HEK293T (cell line): ENCODE measurements around the gene CPA1.

Source experiments
- CTCF ChIA-PET: fragments of 350-600 bp; formaldehyde crosslinking; extraction: SDS; loops from one replicate; lab custom pipeline; 2021; ENCODE audit warnings: antibody characterized with exemption, inconsistent platforms; lab: Yijun Ruan, JAX
- POLR2A ChIA-PET: fragments of 350-600 bp; formaldehyde crosslinking; extraction: SDS; loops from one replicate; lab custom pipeline; 2020; ENCODE audit warnings: antibody characterized with exemption, inconsistent platforms; lab: Yijun Ruan, JAX
- DNase-seq: peaks from one replicate; pipeline ENCODE4 v3.0.0; 2012; ENCODE audit warnings: mixed read lengths; ENCODE audit errors: extremely low spot score
- ARNT ChIP-seq: fragments of 450-650 bp; IDR thresholded peaks from 2 replicates; pipeline ENCODE4 v1.6.1; 2017; ENCODE audit warnings: mild to moderate bottlenecking
- BHLHE40 ChIP-seq: fragments of 450-650 bp; IDR thresholded peaks from 2 replicates; pipeline ENCODE4 v1.6.1; 2016; ENCODE audit warnings: mild to moderate bottlenecking, moderate library complexity, borderline replicate concordance
- CTBP1 ChIP-seq: fragments of 450-650 bp; IDR thresholded peaks from 2 replicates; pipeline ENCODE4 v1.6.1; 2016; ENCODE audit warnings: borderline replicate concordance
- ELF4 ChIP-seq: fragments of 450-650 bp; IDR thresholded peaks from 2 replicates; pipeline ENCODE4 v1.6.1; 2017; ENCODE audit warnings: antibody characterized with exemption
- FOXA1 ChIP-seq: fragments of 450-650 bp; IDR thresholded peaks from 2 replicates; pipeline ENCODE4 v1.6.1; 2016; ENCODE audit warnings: mild to moderate bottlenecking
- FOXK2 ChIP-seq: fragments of 450-650 bp; IDR thresholded peaks from 2 replicates; pipeline ENCODE4 v1.6.1; 2016; ENCODE audit warnings: mild to moderate bottlenecking
- FOXM1 ChIP-seq: fragments of 450-650 bp; IDR thresholded peaks from 2 replicates; pipeline ENCODE4 v1.6.1; 2017; ENCODE audit warnings: mild to moderate bottlenecking, borderline replicate concordance
- HDGF ChIP-seq: fragments of 450-650 bp; IDR thresholded peaks from 2 replicates; pipeline ENCODE4 v1.6.1; 2017; ENCODE audit warnings: antibody characterized with exemption, borderline replicate concordance
- L3MBTL2 ChIP-seq: fragments of 450-650 bp; conservative IDR thresholded peaks from 2 replicates; pipeline ENCODE4 v1.6.1; 2016; ENCODE audit warnings: mild to moderate bottlenecking
- LEF1 ChIP-seq: fragments of 450-650 bp; IDR thresholded peaks from 2 replicates; pipeline ENCODE4 v1.6.1; 2017; ENCODE audit warnings: mild to moderate bottlenecking, borderline replicate concordance
- NFRKB ChIP-seq: fragments of 450-650 bp; IDR thresholded peaks from 2 replicates; pipeline ENCODE4 v1.6.1; 2016; ENCODE audit warnings: mild to moderate bottlenecking, moderate library complexity
- PKNOX1 ChIP-seq: fragments of 450-650 bp; IDR thresholded peaks from 2 replicates; pipeline ENCODE4 v1.6.1; 2016
- SP1 ChIP-seq: fragments of 450-650 bp; IDR thresholded peaks from 2 replicates; pipeline ENCODE4 v1.6.1; 2017
- SUZ12 ChIP-seq: fragments of 450-650 bp; IDR thresholded peaks from 2 replicates; pipeline ENCODE4 v1.6.1; 2016; ENCODE audit warnings: mild to moderate bottlenecking
- TARDBP ChIP-seq: fragments of 450-650 bp; IDR thresholded peaks from 2 replicates; pipeline ENCODE4 v1.6.1; 2016
- ZNF384 ChIP-seq: fragments of 450-650 bp; IDR thresholded peaks from 2 replicates; pipeline ENCODE4 v1.6.1; 2016

CPA1 gene

GRCh38 chr7:130429019-130429418 lies 48.7 kb downstream of the CPA1 start:
- no peak for DNase-seq
- POLR2A ChIA-PET, result no interaction called here
- TF ChIP-seq NFRKB, result no peak
- TF ChIP-seq BHLHE40, result no peak
- CTCF ChIA-PET, result no interaction called here

DNA sequence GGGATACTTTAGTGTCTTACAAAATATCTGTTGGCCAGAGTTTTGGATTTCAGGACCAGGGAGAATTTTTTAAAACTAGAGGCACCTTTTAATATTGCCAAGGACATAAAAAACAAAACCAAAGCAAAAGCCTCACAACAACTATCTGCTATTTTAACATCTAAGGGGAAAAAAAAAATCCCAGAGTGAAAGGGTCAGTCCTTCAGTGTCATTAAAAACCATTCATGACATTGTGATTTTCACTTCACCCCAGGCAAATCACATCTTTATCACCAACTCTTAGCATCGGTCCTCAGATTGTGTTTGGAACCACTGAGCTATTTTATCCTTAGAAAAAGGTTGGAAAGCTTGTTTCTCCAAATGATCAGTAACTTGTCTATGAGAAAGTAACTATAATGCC lies 49.8 kb downstream of the CPA1 start:
- DNase-seq, result no peak
- no peak for TF ChIP-seq SUZ12
- ChIA-PET CTCF (no interaction called here), POLR2A (no interaction called here)

GRCh38 chr7:130430841-130431666 lies 50.8 kb downstream of the CPA1 start:
- DNase-seq, result no peak
- CTCF ChIA-PET, result no interaction called here

DNA sequence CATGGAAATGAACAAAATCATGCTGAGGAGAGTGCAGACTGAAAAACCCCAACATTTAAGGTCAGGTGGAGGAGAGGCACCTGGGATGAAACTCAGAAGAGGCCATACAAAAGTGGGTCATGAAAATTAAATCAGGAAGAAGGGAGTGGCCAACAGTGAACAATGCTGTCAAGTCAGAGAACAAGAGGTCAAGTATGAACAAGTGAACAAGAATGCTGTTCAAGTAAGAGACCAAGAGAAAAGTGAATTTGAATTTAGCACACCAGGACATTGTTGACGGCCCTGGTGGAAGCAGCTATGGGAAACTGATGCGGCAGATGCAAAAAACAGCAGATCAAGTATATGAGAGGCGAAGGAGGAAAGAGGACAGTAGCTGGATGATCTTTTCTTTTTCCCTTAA lies 52.6 kb downstream of the CPA1 start:
- CTCF ChIA-PET, result no interaction called here
- POLR2A ChIA-PET, result no interaction called here
- TF ChIP-seq ARNT, result no peak
- no peak for TF ChIP-seq CTBP1
- no peak for TF ChIP-seq PKNOX1
- no peak for TF ChIP-seq SUZ12
- TF ChIP-seq NFRKB, result no peak
- DNase-seq, result no peak

More at GRCh38 chr7:130430841-130431666, 50.8 kb downstream of the CPA1 start:
- TF ChIP-seq ELF4 (no peak), PKNOX1 (no peak), SUZ12 (no peak), ZNF384 (no peak), NFRKB (no peak), FOXM1 (no peak), TARDBP (no peak), ARNT (no peak), SP1 (no peak), L3MBTL2 (no peak), BHLHE40 (no peak), FOXK2 (no peak), CTBP1 (no peak), HDGF (no peak), LEF1 (no peak)
- POLR2A ChIA-PET, result no interaction called here

GRCh38 chr7:130433301-130433700 lies 53.0 kb downstream of the CPA1 start:
- CTCF ChIA-PET, result no interaction called here
- TF ChIP-seq SP1 (no peak), CTBP1 (no peak), PKNOX1 (no peak), ELF4 (no peak), FOXA1 (no peak), SUZ12 (no peak), FOXK2 (no peak), HDGF (no peak), ARNT (no peak), NFRKB (no peak), ZNF384 (no peak), TARDBP (no peak), L3MBTL2 (no peak)

GRCh38 chr7:130435311-130435854 lies 55.1 kb downstream of the CPA1 start:
- POLR2A ChIA-PET, result interaction anchor here (1.2 kb wide), 1 partner anchor 230 kb away, joined by 3 read pairs; the partner anchor contains the start of gene TMEM209
- TF ChIP-seq TARDBP, result no peak
- TF ChIP-seq HDGF, result no peak
- no peak for TF ChIP-seq L3MBTL2
- TF ChIP-seq SP1, result no peak
- TF ChIP-seq ARNT, result no peak
- CTCF ChIA-PET, result no interaction called here

More at GRCh38 chr7:130433301-130433700, 53.0 kb downstream of the CPA1 start:
- POLR2A ChIA-PET, result no interaction called here
- no peak for DNase-seq

DNA sequence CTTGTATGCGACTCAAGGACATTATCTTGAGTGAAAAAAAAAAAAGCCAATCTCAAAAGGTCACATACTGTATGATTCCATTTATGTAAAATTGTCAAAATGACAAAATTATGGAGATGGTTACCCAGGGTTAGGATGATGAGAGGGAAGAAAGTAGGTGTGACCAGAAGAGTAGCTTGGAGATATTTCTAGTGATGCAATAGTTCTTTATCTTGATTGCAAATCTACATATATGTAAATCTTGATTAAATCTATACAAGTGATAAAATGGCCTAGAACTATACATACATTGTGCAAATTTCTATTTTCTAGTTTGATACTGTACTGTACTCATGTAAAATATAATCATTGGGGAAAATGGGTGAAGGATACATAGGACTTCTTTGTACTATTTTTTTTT lies 56.0 kb downstream of the CPA1 start:
- ChIA-PET CTCF (interaction anchor here (0.6 kb wide), 1 partner anchor 223 kb away, joined by 3 read pairs; no protein-coding TSS in a partner anchor), POLR2A (interaction anchor here (0.6 to 1.2 kb wide), 2 partner anchors 153 to 231 kb away, joined by 3 read pairs; partner anchors contain the start of gene TMEM209)
- DNase-seq, result no peak
- TF ChIP-seq SUZ12 (no peak), LEF1 (no peak), HDGF (no peak), PKNOX1 (no peak), NFRKB (no peak), L3MBTL2 (no peak), ARNT (no peak)

More at GRCh38 chr7:130435311-130435854, 55.1 kb downstream of the CPA1 start:
- DNase-seq, result no peak
